HUDEP-2 (cell line): Measurements from ENCODE around the gene EMSY.
"Not testable (repeated sequence)": the region's sequence is repeated elsewhere in the genome, so short reads cannot be mapped to it uniquely, and the experiment has no call there.

Source experiments
- DNase-seq, 76 experiments: peaks; one replicate each; lab custom pipeline; 2025; ENCODE audit not compliant: unreplicated experiment in 76 of 76; lab: John Stamatoyannopoulos, UW

The EMSY gene, protein sequence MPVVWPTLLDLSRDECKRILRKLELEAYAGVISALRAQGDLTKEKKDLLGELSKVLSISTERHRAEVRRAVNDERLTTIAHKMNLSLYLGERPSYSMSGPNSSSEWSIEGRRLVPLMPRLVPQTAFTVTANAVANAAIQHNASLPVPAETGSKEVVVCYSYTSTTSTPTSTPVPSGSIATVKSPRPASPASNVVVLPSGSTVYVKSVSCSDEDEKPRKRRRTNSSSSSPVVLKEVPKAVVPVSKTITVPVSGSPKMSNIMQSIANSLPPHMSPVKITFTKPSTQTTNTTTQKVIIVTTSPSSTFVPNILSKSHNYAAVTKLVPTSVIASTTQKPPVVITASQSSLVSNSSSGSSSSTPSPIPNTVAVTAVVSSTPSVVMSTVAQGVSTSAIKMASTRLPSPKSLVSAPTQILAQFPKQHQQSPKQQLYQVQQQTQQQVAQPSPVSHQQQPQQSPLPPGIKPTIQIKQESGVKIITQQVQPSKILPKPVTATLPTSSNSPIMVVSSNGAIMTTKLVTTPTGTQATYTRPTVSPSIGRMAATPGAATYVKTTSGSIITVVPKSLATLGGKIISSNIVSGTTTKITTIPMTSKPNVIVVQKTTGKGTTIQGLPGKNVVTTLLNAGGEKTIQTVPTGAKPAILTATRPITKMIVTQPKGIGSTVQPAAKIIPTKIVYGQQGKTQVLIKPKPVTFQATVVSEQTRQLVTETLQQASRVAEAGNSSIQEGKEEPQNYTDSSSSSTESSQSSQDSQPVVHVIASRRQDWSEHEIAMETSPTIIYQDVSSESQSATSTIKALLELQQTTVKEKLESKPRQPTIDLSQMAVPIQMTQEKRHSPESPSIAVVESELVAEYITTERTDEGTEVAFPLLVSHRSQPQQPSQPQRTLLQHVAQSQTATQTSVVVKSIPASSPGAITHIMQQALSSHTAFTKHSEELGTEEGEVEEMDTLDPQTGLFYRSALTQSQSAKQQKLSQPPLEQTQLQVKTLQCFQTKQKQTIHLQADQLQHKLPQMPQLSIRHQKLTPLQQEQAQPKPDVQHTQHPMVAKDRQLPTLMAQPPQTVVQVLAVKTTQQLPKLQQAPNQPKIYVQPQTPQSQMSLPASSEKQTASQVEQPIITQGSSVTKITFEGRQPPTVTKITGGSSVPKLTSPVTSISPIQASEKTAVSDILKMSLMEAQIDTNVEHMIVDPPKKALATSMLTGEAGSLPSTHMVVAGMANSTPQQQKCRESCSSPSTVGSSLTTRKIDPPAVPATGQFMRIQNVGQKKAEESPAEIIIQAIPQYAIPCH (N-terminal part only)

GRCh38 chr11:76444384-76445120, at the start of gene EMSY:
TSS of gene EMSY (plus strand) at chr11:76445018. CDS start at chr11:76446939, 1,921 bp downstream.
- DNase-seq, result peak in 75 of 76 experiments; percentile 53 to 96 (median 90)

DNA sequence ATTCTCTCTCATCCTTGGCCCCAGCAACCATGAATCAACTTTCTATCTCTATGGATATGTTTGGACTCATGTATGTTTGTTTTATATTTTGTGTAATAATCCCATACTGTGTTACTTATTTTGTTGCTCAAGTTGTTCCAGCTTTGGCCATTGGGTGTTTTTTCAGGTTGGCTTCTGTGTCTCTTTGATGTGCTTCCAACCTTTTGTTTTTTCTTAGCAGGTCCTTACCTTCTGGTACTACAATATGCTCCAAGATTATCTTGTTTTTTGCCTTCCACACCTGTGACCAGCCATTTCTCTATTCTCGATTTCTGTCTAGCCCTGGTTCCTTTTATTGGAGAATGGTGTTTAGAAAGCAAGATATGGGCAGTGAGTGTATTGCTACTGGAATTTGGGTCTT, 49.5 kb upstream of the EMSY start:
- DNase-seq, result no peak

- DNase-seq, result no peak
These were observed 47.4 kb upstream of the EMSY start for GRCh38 chr11:76397383-76397782.

DNA sequence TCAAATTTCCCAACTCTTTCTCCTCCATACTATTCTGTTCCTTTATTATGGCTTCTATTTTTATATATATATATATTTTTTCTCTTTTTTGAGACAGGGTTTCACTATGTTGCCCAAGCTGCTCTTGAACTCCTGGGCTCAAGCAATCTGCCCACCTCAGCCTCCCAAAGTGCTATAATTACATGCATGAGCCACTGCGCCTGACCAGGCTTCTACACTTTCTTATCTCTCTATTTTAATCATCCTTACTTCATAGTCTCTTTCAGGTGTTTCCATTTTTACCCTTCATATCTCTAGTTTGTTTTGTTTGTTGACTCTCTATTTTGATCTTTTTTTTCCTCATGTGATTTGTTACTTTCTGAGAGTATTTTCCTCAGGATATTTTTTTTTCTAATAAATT, 43.9 kb upstream of the EMSY start:
- DNase-seq, result no peak

DNA sequence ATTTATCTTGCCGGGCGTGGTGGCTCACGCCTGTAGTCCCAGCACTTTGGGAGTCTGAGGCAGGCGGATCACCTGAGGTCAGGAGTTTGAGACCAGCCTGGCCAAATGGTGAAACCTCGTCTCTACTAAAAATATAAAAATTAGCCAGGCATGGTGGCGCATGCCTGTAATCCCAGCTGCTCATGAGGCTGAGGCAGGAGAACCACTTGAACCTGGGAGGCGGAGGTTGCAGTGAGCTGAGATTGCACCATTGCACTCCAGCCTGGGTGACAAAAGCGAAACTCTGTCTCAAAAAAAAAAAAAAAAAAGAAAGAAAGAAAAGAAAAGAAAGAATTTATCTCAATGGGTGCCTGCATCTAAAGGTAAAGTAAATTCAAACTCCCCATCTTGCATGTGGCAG, 43.3 kb upstream of the EMSY start:
- DNase-seq, result not testable (repeated sequence)

GRCh38 chr11:76406359-76406758, 38.5 kb upstream of the EMSY start:
- DNase-seq, result no peak

DNA sequence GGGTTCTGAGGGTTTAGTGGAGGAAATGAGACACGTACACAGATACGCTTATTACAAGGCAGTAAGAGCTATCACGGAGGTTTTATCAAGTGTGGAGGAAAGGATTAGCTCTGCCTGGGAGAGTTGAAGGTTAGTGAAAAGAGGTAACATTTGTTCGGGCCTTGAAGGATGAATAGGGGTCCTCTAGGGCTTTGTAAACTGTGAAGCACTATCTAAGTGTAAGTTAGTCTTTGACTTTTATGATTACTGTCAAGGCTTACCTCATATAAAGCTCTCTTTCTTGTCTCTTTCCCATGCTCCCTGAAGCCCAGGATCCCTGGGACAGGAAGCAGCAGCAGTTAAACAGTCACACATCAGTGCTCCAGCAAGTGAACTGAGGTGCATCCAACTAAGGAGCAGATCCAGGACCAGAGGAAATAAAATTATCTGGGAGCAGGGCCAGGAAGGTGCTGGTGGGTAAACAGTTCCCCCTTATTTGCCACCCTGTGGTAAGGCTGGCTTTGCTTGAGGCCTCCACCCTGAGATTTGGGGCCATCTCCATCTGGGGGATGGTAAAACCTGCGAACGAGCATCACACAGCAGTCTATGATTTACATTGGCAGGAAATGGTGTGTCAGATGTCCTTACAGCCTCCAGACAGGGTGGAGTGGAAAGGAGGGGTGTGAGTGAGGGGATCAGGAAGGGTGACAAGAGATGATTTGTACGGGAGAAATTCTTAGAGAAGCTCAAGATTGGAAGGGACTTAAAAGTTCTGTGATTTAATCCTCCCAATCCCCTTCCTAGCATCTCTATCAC, 36.5 kb upstream of the EMSY start:
- DNase-seq, result no peak

DNA sequence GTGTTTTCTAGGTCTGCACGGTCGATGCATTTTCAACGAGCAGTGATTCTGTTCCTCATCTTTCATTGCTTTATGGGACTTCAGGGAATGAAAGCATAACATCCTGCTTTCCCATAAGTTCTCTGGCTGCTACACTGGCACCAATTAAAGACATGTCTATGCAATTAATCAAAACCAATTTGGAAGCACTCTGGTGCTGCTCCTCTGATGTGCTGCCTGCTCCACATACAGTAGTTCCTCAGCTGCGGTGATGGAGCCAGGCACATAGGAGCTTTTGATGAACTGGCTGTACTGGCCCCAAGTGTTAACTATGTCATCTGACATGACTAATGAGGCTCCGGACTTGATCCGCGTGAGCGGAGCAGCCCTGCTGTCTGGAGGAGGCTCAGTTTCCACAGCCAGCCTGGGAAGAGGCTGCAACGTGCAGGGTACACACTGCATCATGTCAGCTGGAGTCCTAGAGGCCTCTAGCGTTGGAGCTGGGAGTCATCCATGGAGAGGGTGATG, 33.9 kb upstream of the EMSY start:
- DNase-seq, result no peak

DNA sequence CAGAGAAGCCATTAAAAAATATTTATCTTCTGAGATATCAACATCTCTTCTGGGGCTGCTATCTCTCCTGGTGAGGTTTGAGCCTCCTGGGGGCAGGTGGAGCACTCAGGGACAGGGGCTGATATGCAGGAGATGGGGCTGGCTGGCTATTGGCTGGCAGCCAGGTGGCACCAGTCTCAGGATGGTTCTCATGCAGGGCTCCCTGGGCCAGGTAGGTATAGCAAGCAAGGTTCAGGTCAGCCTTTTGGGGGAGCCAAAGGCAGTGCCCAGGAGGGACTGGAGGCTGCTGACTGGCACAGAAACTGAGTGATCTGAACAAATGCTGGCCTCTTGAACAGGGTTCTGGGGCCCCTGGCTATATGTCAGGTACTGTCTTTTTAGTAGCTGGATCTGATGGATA, 29.7 kb upstream of the EMSY start:
- DNase-seq, result no peak

- DNase-seq, result peak in 16 of 76 experiments; percentile 2 to 25 (median 8)
These were observed 24.9 kb upstream of the EMSY start for GRCh38 chr11:76419896-76420295.

GRCh38 chr11:76424379-76424778, 20.4 kb upstream of the EMSY start:
- no peak for DNase-seq

DNA sequence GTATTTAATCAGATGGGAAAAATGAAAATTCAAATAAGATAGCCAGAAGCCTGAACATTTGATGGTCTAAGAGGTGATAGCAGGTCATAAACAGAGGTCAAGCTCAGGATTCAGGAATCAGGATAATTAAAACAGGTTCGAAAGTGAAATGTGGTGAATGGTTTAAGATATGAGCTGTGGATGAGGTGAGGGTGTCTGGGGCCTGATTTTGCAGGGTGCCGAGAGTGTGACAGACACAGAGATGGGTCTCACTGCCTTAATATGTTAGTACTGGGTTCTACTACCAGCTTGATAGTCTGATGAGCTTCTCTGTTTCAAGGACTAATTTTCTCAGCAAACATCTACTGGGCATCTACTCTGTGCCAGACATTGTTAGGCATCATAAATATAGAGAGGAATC, 19.9 kb upstream of the EMSY start:
- no peak for DNase-seq

DNA sequence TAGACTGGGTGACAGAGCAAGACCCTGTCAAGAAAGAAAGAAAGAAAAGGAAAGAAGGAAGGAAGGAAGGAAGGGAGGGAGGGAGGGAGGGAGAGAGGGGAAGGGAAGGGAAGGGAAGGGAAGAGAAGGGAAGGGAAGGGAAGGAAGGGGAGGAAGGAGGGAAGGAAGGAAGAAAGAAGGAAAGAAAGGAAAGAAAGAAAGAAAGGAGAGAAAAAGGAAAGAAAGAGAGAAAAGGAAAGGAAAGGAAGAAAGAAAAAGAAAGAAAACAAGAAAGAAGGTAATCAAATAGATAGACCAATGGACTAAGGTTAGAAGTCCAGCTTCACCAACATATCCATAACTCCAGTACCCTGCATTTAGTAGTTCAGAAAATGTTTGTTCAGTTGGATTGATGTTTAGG, 18.2 kb upstream of the EMSY start:
- DNase-seq, result no peak

GRCh38 chr11:76436020-76436419, 8.8 kb upstream of the EMSY start:
- DNase-seq, result no peak

GRCh38 chr11:76443268-76443980, 1.4 kb upstream of the EMSY start:
- DNase-seq, result peak in 3 of 76 experiments; percentile 5 to 23 (median 19)

- no peak for DNase-seq
These were observed 794 bp upstream of the EMSY start for GRCh38 chr11:76444065-76444383.

DNA sequence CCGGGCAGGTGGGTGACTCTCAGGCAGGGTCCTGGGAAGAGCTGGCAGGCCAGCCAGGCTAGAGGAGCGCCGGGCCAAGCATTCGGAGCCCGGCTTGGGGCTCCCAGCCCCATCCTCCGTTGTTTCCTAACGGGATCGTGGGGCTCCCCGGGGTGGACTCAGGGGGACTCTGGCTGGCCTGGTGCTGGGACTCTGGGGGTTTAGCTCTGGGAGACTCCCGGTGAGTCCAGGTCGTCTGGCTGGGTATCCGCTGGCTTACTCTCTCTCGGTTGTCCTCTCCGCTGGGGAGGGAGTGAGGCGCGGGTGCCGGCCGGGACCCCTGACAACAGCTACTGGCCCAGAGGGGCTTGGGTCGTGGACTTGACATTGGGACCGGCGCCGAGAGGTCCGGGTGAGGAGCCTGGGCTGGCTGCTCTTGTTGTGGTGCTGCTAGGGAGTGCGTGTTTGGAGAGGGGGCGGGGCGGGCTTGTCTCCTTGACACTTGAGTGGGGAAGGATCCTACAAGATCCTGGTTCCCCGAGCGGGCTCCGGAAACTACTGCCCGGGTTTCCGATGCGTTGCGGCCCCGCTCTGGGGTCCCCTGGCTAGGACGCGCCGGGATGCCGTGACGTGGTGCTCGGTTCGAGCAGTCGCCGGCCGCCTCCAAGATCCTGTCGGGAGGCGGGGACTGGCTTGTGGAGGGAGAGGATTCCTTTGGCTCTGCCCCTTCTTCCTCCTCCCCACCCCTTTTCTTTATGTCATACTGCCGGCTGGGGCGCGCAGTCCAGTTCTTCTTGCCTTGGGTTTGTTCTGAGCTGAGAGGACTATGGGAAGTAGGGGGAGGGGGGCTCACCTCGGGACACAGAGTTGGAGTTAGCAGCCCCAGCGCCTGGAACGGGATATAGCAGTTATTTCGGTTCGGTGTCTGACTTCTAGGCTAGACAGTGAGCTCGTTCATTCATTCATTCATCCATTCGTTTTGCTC, 585 bp downstream of the EMSY start:
- DNase-seq, result peak in 70 of 76 experiments; percentile 9 to 76 (median 58)

DNA sequence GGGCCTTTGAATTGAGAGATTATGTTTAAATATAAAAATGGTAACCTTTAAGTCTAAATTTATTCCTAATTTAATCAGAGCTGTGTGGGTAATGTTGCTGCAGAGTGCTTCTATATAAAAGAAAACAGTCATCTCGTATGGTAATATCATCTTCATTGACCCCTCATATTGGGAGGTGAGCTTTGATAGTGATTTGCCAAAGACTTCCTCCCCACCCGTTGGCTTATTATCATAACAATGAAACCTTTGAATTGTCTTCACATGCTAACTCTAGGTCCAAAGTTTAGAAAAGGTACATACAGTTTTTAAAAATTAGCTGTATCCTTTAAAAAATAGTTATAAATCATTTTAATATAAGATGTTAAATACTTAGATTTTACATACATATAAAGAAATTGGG, 3.7 kb downstream of the EMSY start:
- no peak for DNase-seq
